RCC 7860 (cell line): ENCODE results near the gene ME2.
A peak's percentile ranks its signal among the peaks of the same experiment; 100 is the strongest.
"Not testable (repeated sequence)": the region's sequence is repeated elsewhere in the genome, so short reads cannot be mapped to it uniquely, and the experiment has no call there.

ENCODE experiments used
- DNase-seq: peaks from one replicate; pipeline ENCODE4 v3.0.0-alpha.2; 2015; ENCODE audit warnings: low spot score
- FAIRE-seq: peaks from 2 replicates; lab custom pipeline; 2012; peaks lifted over from hg19 to GRCh38; lab: Jason Lieb, UNC

ME2 gene

DNA sequence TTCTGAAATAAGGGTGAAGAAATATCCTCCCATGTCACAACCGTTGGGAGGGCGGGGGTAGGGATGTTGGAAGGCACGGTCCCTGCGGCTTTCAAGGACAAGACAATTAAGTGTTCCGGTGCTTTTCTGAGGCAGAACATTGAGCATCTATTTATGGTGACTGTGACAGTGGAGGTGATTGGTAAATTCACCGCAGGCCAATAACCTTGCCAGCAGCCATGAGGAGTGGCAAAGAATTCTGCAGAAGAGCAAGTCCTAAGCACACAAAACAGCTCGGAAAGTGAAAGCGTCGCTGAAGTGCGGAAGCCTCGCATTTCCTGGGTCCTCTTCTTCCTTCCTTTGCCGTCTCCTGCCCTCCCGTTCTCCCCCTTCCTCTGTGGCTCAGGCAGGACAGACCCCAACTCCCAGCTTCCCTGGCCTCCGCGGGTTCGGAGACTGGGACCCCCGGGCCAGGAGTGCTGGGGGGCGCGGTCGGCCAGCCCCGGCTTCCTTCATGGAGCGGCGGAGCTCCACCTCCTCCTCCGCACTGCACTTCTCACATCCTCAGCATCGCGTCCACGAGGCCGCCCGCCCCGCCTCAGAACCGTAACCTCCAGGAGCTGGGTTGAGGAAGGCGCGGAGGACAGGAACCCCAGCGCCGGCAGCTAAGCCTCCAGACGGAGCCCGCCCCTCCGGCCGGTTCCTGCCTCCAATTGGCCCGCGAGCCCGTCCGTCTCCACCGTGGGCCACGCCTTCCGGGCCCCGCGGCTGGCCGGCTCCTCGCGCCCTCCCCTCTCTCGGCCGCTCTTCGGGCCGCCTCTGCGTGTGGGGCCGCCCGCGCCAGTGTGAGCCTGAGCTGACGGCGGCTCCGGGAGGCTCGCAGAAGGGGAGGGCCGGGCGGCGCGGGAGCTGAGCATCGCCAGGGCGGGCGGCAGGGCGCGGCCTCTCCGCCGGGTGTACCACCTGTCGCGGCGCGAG lies at the start of gene ME2:
Gene ME2, plus strand, starts transcription at position 774 of the 957 bp plus-strand sequence. CDS start 16,703 bp downstream, outside the sequence.
- FAIRE-seq: no peak
- peak; percentile 81 for DNase-seq

DNA sequence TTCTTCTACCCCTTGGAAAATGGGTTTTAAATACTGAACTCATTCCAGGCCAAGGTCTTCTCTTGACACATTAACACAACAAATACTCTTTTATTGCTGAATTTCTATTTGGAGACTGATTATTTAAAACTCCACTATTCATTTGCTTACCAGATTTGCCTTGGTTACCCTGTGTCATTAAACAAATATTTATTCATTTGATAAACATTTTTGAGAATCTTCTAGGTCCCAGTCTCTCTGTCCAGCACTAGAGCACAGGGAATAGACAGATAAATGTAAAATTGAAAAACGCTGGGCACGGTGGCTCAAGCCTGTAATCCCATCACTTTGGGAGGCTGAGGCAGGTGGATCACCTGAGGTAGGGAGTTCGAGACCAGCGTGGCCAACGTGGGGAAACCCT lies 49.3 kb upstream of the ME2 start:
- FAIRE-seq (no peak), DNase-seq (no peak)

DNA sequence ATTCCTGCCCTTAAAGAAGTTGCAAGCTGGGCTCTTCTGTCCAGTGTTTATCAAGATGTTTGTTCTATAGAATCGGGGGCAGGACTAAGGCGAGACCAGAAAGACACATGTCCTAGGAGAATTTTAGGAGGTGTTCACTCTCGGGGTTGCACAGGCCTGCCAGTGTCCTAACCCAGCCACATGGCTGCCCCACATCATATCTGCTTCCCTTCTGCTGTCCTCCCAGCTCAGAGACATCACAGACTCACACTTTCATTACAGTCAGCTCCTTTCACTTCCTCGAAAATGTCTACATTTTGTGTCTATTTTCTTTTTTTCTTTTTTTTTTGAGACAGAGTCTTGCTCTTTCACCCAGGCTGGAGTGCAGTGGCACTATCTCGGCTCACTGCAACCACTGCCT lies 48.4 kb upstream of the ME2 start:
- no peak for FAIRE-seq
- DNase-seq: no peak

DNA sequence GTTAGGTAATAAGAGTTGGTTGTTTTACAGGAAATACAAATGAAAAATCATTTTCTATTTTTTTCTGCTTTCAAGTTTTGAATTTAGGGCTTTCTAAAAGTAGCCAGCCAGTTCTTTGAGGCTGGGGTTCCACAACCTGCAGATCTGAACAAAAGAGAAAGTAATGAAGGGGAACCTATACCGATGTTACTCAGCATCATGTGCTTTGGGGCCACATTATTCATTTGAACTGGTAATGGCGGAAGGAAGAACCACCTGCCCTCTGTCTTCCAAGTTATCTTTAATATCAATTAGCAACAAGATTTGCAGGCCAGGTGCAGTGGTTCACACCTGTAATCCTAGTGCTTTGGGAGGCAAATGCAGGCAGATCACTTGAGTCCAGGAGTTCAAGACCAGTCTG lies 46.2 kb upstream of the ME2 start:
- no peak for FAIRE-seq
- DNase-seq: no peak

DNA sequence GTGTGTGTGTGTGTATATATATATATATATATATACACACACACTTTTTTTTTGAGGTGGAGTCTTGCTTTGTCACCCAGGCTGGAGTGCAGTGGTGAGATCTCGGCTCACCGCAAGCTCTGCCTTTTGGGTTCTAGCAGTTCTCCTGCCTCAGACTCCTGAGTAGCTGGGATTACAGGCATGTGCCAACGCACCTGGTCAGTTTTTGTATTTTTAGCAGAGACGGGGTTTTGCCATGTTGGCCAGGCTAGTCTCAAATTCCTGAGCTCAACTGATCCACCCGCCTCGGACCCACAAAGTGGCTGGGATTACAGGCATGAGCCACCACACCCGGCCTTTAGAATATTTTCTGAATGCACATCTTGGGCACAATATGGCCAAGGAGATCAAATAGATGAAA lies 45.4 kb upstream of the ME2 start:
- FAIRE-seq, DNase-seq: not testable (repeated sequence)

DNA sequence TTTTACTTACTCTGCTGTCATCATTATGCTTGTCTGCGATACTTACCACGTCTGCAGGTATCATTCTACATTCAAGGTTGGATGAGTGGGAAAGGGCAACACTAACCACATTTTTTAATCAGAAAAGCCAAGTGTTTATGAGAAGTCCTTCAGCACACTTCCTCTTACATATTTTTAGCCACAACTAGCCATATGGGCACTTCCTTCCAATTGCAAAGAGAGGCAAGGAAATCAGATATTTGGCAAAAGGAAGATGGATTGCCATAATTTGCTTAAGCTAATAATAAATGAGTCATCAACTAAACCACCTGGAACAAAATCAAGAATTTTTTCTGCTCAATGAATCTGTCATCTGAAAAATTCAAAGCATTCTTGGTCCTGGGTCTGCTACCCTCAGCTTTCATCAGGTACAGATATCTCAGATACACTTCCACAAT lies 42.4 kb upstream of the ME2 start:
- DNase-seq: peak; percentile 88
- peak; percentile 94 for FAIRE-seq

DNA sequence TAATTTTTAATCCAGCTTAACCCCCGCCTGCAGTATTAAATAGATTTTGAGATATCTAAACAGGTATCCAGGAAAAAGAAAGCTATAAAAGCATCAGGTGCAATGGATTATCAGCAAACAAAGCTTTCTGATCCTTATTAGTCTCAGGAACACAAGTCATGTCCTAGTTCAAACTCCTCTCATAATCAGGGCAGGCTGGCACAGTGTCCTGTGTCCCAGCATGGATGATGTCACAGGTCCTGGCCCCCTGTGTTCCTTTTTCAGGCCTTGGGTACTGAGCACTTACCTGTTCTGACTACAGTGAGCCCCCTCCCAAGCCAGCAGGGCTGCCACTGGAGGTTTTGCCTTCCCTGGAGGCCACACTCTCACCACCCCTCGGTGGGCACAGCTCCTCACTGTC lies 39.6 kb upstream of the ME2 start:
- no peak for DNase-seq
- no peak for FAIRE-seq

DNA sequence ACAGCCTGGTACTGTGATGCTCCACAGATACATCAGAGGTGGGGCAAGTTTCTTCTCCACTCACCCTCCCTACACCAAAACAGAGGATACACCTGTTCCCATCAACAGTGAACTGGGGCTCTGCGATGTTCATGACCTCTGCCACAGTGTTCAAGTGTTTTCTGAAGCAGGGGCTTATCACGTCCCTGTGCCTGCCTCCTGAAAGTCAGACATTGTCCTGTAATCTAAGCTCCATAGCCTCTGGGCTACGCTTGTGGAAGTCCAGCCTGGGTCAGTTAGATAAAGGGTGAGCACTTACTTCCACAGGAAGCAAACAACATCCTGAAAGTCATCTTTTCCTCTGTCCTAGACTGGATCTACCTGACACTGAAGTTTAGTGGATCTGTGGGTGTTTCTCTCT lies 38.9 kb upstream of the ME2 start:
- DNase-seq (no peak), FAIRE-seq (no peak)

DNA sequence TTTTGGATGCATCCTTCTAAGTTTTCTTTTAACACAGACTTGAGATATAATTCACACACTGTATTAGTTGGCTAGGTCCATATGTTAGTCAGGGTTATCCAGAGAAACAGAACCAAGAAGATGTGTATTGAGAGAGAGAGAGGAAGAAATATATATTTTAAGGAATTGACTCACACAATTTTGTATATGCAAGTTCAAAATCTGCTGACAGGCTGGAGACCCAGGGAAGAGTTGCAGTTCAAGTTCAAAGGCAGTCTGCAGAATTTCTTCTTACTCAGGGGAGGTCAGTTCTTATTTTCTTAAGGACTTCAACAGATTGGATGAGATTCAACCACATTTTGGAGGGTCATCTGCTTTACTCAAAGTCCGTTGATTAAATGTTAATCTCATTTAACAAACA lies 36.1 kb upstream of the ME2 start:
- FAIRE-seq: no peak

DNA sequence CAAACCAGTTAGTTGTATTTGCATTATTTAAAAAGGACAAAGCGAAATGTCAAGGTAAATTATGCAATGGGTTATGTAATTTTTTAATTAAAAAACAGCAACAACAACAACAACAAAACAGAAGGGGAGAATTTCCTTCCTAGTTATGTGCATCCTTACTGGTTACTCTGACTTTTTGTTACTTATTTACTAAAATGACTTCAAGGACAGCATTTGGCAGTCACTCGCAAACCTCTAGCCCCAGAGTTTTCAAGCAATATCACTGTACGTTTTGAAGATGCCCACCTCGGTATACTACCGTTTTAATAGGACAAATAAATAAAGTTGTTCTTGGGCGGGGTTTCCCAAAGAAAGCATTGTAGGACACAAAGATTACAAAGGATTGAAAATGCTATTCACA lies 34.4 kb upstream of the ME2 start:
- no peak for DNase-seq
- FAIRE-seq: no peak

More for the DNA sequence above, 36.1 kb upstream of the ME2 start:
- no peak for DNase-seq

DNA sequence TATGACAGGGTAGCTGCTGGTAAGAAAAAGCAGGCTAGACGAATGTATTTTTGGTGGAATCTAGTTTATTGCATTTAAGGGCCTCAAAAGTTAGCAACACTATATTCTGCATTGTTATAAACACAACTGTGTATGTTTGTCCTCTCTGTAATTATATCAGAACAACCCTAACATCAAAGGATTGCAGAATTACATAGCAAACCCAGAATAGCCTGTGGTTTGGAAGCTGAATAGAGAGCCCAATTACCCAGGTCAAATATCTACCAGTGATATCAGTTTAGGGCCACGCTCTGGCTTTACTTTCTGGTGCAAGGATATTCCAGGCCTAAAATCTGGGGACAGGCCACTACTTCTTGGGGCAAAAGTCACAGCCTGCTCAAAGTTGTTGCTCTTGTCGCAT lies 34.0 kb upstream of the ME2 start:
- FAIRE-seq (no peak), DNase-seq (no peak)

DNA sequence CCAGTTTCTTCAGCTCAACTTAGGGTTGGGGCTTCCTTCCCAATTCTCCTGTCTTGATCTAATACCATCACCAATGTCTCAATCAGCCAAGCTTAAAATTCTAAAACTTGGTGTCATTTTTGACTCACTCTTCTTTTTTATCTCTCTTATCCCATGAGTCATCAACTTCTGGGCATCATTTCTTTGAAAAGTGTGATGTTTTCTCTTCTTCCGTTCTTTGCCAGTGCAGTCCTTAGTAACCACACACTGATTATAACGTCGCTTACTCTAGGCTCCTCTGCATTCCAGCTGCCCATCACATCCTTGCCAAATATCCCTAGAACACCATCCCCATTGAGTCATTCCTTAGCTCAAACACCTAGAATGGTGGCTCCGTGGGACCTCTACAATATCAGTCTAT lies 31.7 kb upstream of the ME2 start:
- peak; percentile 91 for FAIRE-seq
- peak; percentile 89 for DNase-seq

DNA sequence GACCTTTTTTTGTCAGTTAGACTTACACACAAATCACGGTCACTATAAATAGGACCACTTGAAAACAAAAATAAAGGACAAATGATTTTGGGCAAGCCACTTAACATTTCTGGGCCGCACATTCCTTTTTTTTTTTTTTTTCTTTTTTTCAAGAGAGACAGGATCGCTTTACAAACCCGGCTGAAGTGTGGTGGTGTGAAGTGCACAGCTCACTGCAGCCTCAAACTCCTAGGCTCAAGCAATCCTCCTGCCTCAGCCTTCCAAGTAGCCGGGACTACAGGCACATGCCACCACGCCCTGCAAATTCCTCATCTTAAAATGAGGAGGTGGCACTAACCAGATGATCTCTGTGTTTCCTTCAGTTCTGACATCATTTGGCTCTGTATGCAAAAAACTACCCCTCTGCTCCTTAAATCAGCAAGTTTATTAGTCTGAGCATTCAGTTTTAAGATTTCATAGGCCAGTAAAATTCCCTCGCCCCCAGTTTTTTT lies 30.8 kb upstream of the ME2 start:
- no peak for FAIRE-seq

DNA sequence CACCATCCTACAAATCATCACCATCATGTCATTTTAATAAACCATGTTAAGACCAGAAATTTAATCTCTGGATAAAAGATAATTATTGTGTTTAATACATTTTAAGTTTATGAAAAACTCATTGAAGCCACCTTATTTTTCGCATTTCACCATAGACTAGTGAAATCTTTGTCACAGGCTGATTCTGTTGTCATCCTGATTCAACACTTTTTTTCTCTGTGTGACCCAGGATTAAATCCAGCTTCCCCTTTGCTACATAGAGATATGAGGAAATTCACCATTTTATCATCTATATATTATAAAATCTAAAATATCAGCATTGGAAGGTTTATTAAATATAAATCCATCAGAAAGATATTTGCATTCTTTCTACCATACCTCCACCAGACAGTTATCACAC lies 29.9 kb upstream of the ME2 start:
- no peak for FAIRE-seq

More for the DNA sequence above, 30.8 kb upstream of the ME2 start:
- no peak for DNase-seq

DNA sequence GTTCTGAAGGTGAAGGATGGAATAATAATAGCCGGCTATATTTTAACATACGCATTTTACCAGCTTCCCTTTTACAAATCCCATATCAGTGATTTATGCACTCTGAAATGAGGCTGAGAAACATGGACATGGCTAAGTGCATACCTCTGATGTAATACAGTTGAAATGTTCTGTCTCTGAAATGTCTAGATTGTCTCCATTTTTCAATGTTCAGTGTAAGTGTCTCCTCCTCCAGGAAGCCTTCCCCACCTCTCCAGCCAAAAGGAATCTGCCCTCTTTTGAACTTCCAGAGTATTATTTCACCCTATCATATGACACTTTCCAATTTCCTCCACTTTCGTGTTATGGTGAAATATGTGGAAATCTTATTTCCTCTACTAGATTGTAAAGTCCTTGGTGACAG lies 29.5 kb upstream of the ME2 start:
- DNase-seq (no peak), FAIRE-seq (no peak)

More for the DNA sequence above, 29.9 kb upstream of the ME2 start:
- DNase-seq: no peak

DNA sequence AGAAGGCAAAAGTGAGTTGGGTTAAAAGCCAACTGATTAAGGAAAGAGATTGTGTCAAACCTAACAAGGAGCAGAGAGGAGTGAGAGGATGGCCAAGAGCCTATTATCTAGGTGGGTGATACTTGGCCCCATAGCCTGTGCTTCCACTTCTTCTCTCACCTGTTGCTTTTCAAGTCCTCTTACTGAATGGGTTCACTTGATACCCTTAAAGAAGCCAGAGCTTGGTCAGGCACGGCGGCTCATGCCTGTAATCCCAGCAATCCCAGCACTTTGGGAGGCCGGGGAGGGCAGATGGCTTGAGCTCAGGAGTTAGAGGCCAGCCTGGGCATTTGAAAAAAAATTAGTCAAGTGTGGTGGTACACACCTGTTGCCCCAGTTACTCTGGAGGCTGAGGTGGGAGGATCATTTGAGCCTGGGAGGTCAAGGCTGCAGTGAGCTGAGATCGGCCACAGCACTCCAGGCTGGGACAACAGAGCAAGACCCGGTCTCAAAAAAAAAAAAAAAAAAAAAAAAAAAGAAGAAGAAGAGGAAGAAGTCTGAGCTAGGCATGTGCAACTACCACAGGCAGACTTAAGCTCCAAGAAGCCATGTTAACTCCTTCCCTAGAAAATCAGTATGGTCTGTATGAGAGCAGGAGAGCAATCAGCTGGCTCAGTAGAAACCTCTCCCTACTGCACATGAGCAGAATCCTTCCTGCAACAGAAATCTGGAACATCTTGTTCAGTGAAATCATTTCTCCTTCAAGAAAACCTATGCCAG lies 28.4 kb upstream of the ME2 start:
- no peak for FAIRE-seq

DNA sequence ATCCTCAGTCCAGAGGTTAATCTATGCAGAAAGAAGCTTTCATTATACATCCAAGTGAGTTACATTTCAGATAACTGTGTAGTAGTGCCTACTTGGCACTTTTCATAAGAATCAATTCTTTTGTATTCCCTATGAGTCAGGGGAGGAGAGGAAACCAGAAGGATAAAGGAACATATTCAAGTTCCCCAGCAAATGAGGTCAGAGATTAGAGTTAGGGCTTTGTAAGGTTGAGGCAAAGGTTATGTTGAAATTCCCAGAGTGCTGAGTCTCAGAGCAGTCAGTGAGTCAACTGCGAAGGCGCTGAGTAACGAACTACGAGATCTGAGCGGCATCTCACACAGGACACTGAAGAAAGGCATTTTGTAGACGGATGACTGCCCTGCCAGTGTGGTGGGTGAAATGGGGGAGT lies 25.1 kb upstream of the ME2 start:
- DNase-seq (peak; percentile 93), FAIRE-seq (peak; percentile 94)

More for the DNA sequence above, 28.4 kb upstream of the ME2 start:
- DNase-seq: no peak

DNA sequence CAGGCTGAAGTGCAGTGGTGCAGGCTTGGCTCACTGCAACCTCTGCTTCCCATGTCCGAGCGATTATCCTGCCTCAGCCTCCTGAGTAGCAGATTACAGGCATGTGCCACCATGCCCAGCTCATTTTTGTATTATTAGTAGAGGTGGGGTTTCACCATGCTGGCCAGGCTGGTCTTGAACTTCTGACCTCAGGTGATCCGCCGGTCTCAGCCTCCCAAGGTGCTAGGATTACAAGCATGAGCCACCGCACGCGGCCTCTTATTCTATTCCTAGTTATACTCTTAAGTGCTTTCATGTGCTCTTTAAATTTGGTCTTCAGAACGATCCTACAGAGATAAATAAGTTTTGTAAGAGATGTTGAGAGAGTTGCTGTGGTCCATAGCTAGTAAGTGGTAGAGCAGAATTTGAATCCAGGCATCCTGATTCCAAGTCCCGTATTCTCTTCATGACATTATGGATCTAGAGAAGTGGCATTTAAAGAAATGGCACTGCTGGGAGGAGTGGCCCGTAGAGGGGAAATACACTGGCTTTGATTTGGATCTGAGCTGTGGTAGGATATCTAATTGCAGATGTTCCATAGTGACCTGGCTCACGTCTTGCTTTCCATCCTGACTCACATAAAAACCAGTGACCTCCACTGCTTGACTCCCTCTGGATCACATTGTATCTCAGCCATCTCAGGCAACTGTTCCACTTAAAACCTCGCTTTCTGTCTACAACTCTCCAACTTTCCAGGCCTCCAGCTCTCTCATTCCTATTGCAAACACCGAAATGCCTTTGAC lies 22.8 kb upstream of the ME2 start:
- no peak for FAIRE-seq
- DNase-seq: no peak

DNA sequence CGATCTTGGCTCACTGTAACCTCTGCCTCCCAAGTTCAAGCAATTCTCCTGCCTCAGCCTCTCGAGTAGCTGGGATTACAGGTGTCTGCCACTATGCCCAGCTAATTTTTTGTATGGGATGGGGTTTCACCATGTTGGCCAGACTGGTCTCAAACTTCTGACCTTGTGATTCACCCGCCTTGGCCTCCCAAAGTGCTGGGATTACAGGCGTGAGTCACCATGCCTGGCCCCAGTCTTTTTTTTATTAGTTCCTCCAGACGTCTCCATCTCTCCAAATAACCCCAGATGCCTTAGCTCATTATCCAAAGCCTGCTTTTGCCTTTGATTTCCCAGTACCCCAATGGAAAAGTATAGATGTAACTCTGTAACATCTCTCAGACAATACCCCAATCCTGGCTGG lies 21.8 kb upstream of the ME2 start:
- not testable (repeated sequence) for FAIRE-seq, DNase-seq

DNA sequence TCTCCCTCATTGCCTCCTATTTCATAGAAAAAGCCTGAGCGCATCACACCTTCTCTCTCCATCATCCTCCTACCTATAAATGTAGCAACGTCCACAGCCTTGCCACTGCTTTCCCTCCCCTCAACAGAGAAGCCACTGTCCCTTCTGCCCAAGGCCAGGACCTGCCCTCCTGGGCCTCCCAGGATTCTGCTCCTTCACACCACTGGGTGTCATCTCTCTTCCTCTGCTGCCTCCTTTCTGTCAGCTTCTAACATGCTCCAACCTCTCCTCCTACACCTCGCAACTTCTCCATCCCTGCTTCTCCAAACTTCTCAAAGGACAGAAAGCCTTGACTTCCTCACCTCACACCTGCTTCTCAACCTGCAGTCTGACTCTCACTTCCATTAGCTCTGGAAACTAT lies 21.2 kb upstream of the ME2 start:
- DNase-seq: no peak
- no peak for FAIRE-seq
